C4-2B (cell line): Measurements from ENCODE around the gene GLI3.

ENCODE experiments used
- H3K27ac ChIP-seq: fragments of 450-650 bp; 2 replicates; pipeline ENCODE4 v1.5.1; 2017
- ZFX ChIP-seq: fragments of 450-650 bp; IDR thresholded peaks from 2 replicates; pipeline ENCODE4 v1.6.1; 2017
- TF ChIP-seq, protein P1 (sequence below): fragments of 450-650 bp; conservative IDR thresholded peaks from 2 replicates; pipeline ENCODE4 v1.5.1; 2017; ENCODE audit warnings: mild to moderate bottlenecking

Gene GLI3

DNA sequence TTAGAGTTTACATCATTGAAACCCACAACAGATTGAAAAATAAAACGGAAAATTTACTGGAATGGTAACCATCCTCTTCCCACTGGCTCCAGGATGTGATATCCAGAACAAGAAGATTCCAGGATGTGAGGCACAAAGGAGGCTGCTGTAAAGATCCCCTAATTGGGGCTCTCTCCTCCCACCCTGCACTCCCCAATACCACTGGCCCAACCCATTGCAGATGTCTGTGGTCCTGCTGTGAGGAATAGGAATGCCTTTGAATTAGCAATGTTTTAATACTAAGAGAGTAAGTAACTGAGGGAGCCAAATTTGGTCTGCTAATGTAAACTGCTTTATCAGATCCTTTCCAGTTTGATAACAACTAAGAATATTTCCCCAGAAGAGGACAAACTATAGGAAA, 308.2 kb downstream of the GLI3 start:
- H3K27ac ChIP-seq, result no peak overlapping the region
- TF ChIP-seq ZFX, result no peak
- TF ChIP-seq, protein P1, sequence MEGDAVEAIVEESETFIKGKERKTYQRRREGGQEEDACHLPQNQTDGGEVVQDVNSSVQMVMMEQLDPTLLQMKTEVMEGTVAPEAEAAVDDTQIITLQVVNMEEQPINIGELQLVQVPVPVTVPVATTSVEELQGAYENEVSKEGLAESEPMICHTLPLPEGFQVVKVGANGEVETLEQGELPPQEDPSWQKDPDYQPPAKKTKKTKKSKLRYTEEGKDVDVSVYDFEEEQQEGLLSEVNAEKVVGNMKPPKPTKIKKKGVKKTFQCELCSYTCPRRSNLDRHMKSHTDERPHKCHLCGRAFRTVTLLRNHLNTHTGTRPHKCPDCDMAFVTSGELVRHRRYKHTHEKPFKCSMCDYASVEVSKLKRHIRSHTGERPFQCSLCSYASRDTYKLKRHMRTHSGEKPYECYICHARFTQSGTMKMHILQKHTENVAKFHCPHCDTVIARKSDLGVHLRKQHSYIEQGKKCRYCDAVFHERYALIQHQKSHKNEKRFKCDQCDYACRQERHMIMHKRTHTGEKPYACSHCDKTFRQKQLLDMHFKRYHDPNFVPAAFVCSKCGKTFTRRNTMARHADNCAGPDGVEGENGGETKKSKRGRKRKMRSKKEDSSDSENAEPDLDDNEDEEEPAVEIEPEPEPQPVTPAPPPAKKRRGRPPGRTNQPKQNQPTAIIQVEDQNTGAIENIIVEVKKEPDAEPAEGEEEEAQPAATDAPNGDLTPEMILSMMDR, result no peak

DNA sequence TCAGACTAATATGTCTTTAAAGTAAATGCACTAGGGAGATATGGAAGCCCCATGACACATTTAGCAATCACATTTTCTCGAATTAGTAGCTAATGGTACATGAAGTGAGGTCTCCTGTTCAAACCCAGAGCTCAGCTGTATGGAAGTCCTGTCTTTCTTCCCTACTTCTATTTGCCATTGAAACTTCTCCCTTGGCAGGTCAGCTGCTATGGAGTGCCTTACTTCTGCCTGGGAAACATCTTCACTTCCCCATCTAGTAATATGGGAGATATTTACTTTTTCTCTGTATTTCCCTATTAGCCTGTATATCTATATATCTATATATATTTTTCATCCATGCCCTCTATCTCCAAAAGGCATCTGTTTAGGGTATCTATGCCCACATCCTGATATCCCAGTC, 308.8 kb downstream of the GLI3 start:
- H3K27ac ChIP-seq, result no peak overlapping the region
- no peak for TF ChIP-seq ZFX
- TF ChIP-seq, protein P1, result no peak

DNA sequence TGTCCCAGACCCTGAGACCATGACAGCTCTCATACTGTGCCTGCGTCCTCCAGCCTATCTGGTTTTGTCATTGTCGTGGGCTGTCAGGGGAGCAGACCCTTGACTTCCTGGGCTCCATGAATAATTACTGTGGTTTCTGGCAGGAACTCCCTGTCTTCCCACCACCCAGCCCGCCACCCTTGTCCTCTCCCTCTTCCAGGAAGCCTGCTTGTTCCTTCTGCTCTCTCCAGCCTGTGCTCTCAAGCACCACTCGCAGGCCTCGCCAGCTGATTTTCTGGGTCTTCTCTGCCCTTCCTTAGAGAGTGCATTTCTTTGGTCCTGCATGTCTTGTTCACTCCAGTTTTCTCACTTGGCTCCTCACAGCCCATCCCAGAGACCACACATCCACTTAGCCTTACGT, 309.6 kb downstream of the GLI3 start:
- TF ChIP-seq, protein P1, result no peak
- no peak for TF ChIP-seq ZFX

DNA sequence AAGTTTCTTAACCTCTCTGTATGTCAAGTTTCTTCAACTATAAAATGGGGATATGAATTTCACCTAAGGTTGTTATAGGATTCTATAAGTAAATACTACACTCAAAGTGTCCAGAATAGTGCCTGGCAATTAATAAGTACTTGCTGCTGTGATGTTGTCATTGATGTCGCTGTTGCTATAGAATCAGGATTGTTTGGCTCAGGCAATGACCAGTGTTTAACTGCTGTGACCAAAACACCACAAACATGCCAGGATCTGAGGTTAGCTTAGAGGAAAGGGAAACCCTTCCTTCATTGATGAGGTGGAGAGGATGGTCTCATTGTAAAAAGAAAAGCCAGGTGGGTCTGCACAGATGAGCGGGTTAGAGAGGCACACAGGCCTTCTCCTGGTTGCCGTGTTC, 311.1 kb downstream of the GLI3 start:
- no peak overlapping the region for H3K27ac ChIP-seq
- TF ChIP-seq ZFX, result no peak
- TF ChIP-seq, protein P1, result no peak

More for the DNA sequence above, 309.6 kb downstream of the GLI3 start:
- H3K27ac ChIP-seq, result no peak overlapping the region

DNA sequence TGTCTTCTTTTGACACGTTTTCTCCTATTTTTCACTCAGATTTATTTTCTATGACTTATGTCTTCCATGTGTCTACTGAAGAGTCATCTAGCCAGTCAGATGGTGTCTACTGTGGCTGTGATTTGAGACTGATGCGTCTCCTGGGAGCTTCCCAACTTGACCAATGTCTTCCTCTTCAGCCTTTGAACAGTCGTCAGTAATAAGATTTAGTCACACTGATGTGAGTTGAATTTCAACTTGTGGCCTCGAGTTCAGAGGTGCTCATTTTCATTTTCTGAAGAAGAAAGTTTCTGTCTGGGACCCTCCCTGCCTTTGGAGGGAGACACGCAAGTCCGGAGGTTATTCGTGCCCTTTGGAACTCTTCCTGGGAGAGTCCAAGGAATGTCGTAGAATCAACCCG, 312.2 kb downstream of the GLI3 start:
- H3K27ac ChIP-seq, result no peak overlapping the region
- TF ChIP-seq, protein P1, result no peak
- TF ChIP-seq ZFX, result no peak

DNA sequence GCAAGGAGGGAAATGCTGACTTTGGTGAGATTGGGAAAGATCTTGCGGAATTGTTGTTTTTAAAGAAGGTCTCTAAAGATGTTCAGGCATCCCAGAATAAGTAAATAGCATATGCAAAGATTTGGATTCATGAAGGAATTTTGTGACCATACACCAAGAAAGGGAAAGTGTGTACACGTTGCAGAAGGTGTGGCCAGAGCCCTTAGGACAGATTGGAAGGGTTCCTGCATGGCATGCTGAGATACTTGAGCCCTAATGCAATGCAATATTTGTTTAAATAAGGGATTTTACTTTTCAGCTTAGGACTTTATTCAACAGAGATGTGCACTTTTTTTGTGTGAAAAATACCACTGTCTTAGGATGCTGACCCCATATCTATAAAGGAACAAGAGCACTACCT, 314.6 kb downstream of the GLI3 start:
- no peak for TF ChIP-seq ZFX
- TF ChIP-seq, protein P1, result no peak
- H3K27ac ChIP-seq, result no peak overlapping the region

DNA sequence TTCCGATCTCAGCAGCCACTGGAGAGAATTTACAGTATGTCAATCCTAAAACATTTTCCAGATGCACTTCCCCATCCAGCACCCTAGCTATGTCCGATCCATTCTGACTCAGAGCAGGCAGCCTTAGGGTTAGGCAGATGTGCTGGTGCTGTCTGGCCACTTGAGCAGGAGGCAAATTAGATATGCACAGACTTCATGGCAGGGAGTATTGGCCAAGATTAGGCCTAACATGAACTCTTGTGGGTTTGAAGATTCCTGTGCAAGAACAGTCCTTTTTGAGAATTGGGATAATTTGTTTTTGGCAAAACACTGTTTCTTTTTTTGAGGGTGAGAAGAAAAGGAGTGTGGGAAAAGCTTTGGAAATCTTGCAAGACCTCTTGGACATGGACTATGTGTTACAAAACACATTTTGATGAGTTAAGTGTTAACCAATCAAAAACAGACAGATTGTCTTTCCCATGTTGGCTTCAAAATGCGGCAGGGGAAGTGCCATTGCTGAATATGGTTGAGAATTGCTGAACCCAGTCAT, 315.5 kb downstream of the GLI3 start:
- H3K27ac ChIP-seq, result no peak overlapping the region
- no peak for TF ChIP-seq ZFX
- TF ChIP-seq, protein P1, result no peak
